Right cardiac atrium (tissue), 5 donors: ENCODE data around the gene NBL1. TPM values are rescaled to one million over a fixed set of nuclear protein-coding genes. Genes with fewer than 3 reads are reported as not detected.
"Not testable (repeated sequence)": the region's sequence is repeated elsewhere in the genome, so short reads cannot be mapped to it uniquely, and the experiment has no call there.

Experiments
- ATAC-seq, 2 donors: fragments of 200-7000 bp; cut with Tn5 transposase; one replicate each; pipeline versions ENCODE4 v1.8.0 to v1.9.1; 2020; ENCODE audit warnings: moderate library complexity in 2 of 2, mild to moderate bottlenecking in 1 of 2
- DNase-seq, 3 donors: peaks; one replicate each; pipeline ENCODE4 v3.0.0-alpha.2; 2020
- H3K27ac ChIP-seq: one replicate; pipeline ENCODE4 v1.5.1; 2013; ENCODE audit warnings: mild to moderate bottlenecking, low read length, control low read depth, moderate library complexity
- H3K27me3 ChIP-seq: one replicate; pipeline ENCODE4 v1.6.1; 2013; ENCODE audit not compliant: control insufficient read depth, insufficient read depth
- H3K4me1 ChIP-seq: one replicate; pipeline ENCODE4 v1.6.1; 2013; ENCODE audit warnings: low read length; ENCODE audit not compliant: control insufficient read depth, insufficient read depth
- H3K4me3 ChIP-seq: one replicate; pipeline ENCODE4 v1.5.1; 2013; ENCODE audit warnings: low read length, control low read depth
- H3K9me3 ChIP-seq: one replicate; pipeline ENCODE4 v1.6.1; 2013; ENCODE audit warnings: low read length; ENCODE audit not compliant: control insufficient read depth
- WGBS: extraction: QIAGEN DNeasy Blood & Tissue Kit; methylation state at CpG from one replicate; pipeline ENCODE4 v1.1.7; 2013; 5-methylcytosine and 5-hydroxymethylcytosine counted together
- intact Hi-C, 4 donors: fragments of 100-400 bp; cut with DNase I; formaldehyde crosslinking; loops; one replicate each; pipeline versions ENCODE4 v1.11.0 to v1.14.0; 2022 to 2023
- polyA plus RNA-seq: library from polyadenylated mRNA; stranded (reverse); fragments of 200-250 nt; gene quantifications from one replicate; pipeline ENCODE4 v1.2.3, GENCODE V29; 2013
- total RNA-seq, 4 donors: library from RNA; stranded (reverse); fragmentation: NEBNext Ultra II Directional; extraction: Animal tissue kit (Norgen Biotek cat#: 25700); gene quantifications; one replicate each; pipeline ENCODE4 v1.2.1, GENCODE V29; 2021
- donor health status: healthy with polysubstance abuse.
- donor health status: DM: no; HTN: yes; CAD: no.
- donor health status: DM: no; HTN: no; CAD: no.
- donor health status: DM: no; HTN: yes; CAD: no; lungs with severe emphysema.
- donor health status: DM: yes; HTN: yes; CAD: no.

Gene NBL1
- total and polyA plus RNA-seq, 5 donors, result 40.7 to 64.8 (median 45.7) TPM

GRCh38 chr1:19622204-19622603, 21.9 kb upstream of the NBL1 start:
- H3K27ac ChIP-seq, result no peak overlapping the region
- ATAC-seq (no peak), DNase-seq (no peak)
- H3K9me3 ChIP-seq, result no peaks in the 10 kb centered on the region
- 50% methylated on average over 1 of the region's 1 CpG for WGBS
- H3K27me3 ChIP-seq, result no peaks in the 10 kb centered on the region
- intact Hi-C loops, result no loop called here
- no peaks in the 10 kb centered on the region for H3K4me1 ChIP-seq
- H3K4me3 ChIP-seq, result no peak overlapping the region

DNA sequence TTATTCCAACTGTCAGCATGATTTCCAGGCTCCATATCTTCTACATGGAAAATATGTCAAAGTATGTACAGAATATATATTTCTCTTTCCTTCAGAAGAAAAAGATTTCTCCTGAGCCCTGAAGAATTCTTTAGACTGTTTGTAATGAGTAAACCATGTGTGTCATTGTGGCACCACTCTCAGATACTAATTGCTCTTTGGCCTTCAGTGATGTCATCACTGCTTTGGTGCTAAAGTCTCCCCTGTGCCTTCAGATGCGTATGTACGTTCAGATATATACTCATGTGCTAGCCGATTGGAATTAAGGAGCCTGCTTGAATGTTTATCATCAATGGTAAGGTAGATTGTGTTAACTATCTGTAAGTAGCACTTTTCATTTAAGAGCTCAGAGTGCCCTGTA, 20.6 kb upstream of the NBL1 start:
- 86% methylated on average over 3 of the region's 3 CpGs for WGBS
- ATAC-seq (no peak), DNase-seq (no peak)
- H3K4me1 ChIP-seq, result no peaks in the 10 kb centered on the region
- intact Hi-C loops, result no loop called here
- H3K4me3 ChIP-seq, result no peak overlapping the region
- no peaks in the 10 kb centered on the region for H3K27me3 ChIP-seq
- H3K9me3 ChIP-seq, result no peaks in the 10 kb centered on the region
- no peak overlapping the region for H3K27ac ChIP-seq

GRCh38 chr1:19625291-19625937, 18.7 kb upstream of the NBL1 start:
- Histone ChIP-seq H3K27me3 (no peaks in the 10 kb centered on the region), H3K27ac (no peak overlapping the region), H3K4me1 (peaks cover 3% of the 10 kb centered on the region), H3K9me3 (no peaks in the 10 kb centered on the region), H3K4me3 (no peak overlapping the region)
- ATAC-seq (no peak), DNase-seq (no peak)
- intact Hi-C loops, result no loop called here
- 97% methylated on average over 8 of the region's 8 CpGs for WGBS

DNA sequence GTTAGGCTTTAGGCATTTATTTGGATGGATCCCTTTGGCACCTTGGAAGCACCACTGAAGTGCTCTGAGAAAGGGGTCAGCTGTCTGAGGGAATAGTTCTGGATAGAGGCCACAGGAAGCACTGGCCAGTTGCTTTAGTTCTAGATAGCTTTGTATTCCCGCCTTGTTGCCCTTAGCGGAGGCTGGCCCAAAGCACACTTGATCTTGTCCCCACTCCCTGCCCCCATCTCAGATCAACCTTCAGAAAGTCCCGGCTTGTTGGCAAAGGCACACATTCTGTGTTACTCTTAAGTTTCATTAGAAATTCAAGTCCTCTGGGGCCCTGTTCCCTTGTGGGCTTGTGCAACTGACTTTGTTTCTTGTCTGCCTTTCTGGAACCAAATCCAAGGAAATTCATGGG, 15.2 kb upstream of the NBL1 start:
- intact Hi-C loops, result no loop called here
- Histone ChIP-seq H3K27me3 (no peaks in the 10 kb centered on the region), H3K27ac (peak overlapping the region; percentile 9), H3K4me3 (no peak overlapping the region), H3K9me3 (no peaks in the 10 kb centered on the region), H3K4me1 (peaks cover 3% of the 10 kb centered on the region)
- ATAC-seq (peak in 1 of 2 donors; percentile 62), DNase-seq (no peak)
- 49% methylated on average over 3 of the region's 3 CpGs for WGBS

DNA sequence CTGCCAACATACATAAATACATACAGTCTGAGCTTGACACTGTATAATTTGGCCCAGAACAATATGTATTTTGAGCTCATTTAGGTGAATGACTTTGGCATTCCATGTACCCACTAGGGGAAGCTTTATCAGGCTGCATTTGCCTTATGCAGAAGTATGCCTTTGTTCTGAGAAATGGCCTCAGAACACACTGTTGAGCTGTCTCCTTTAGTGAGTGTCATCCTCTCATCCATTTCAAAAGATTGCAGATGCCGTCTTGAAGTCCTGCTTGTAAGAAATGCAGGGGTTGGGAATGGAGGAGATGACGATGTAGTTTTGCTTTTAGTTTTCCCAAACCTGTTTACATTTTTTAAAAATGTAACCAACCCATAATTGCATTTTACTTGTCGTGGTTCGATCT, 14.8 kb upstream of the NBL1 start:
- no peak for DNase-seq
- peaks cover 3% of the 10 kb centered on the region for H3K4me1 ChIP-seq
- H3K27me3 ChIP-seq, result no peaks in the 10 kb centered on the region
- intact Hi-C loops, result no loop called here
- WGBS, result 79% methylated on average over 4 of the region's 4 CpGs
- no peak for ATAC-seq
- H3K4me3 ChIP-seq, result no peak overlapping the region
- H3K27ac ChIP-seq, result no peak overlapping the region
- H3K9me3 ChIP-seq, result no peaks in the 10 kb centered on the region

DNA sequence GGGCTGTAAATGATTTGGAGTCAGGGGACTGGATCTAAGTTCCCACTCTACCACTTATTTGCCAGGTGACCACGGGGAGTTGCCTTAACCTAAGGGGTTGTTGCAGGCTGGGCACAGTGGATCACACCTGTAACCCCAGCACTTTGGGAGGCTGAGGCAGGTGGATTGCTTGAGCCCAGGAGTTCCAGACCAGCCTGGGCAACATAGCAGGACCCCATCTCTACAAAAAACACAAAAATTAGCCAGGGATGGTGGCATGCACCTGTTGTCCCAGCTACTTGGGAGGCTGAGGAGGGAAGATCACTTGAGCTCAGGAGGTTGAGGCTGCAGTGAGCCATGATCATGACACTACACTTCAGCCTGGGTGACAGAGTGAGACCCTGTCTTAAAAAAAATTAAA, 13.9 kb upstream of the NBL1 start:
- H3K9me3 ChIP-seq, intact Hi-C loops: not testable (repeated sequence)

GRCh38 chr1:19630720-19631395, 13.3 kb upstream of the NBL1 start:
- intact Hi-C loops, result no loop called here
- Histone ChIP-seq H3K4me1 (peaks cover 3% of the 10 kb centered on the region), H3K27me3 (no peaks in the 10 kb centered on the region), H3K27ac (no peak overlapping the region), H3K4me3 (no peak overlapping the region), H3K9me3 (no peaks in the 10 kb centered on the region)
- 90% methylated on average over 6 of the region's 6 CpGs for WGBS
- no peak for DNase-seq
- no peak for ATAC-seq

More for the DNA sequence above, 13.9 kb upstream of the NBL1 start:
- H3K4me1 ChIP-seq, DNase-seq, H3K27ac ChIP-seq, H3K4me3 ChIP-seq, H3K27me3 ChIP-seq, ATAC-seq: not testable (repeated sequence)
- WGBS, result 95% methylated on average over 1 of the region's 1 CpG

DNA sequence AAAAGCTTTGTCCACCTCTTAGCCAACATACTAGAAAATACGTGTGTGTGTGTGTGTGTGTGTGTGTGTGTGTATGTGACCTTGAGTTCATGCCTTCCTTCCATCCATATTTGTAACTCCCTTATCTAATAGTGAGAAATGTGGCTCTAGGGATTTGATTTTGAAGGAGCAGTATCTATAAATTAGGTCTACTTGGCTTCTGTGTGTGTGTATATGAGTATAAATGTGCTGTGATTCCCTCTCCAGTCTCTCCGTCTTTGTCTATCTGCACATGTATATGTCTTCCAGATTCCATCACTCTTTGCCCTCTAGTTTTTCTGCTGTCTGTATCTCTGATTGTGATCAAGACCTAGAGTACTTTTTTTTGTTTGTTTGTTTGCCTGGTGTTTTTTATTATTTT, 11.9 kb upstream of the NBL1 start:
- Histone ChIP-seq H3K4me3 (no peak overlapping the region), H3K27me3 (no peaks in the 10 kb centered on the region), H3K27ac (no peak overlapping the region), H3K4me1 (peaks cover 3% of the 10 kb centered on the region), H3K9me3 (no peaks in the 10 kb centered on the region)
- intact Hi-C loops, result no loop called here
- WGBS, result 91% methylated on average over 2 of the region's 2 CpGs
- ATAC-seq (no peak), DNase-seq (no peak)

GRCh38 chr1:19633106-19633505, 11.0 kb upstream of the NBL1 start:
- no peaks in the 10 kb centered on the region for H3K9me3 ChIP-seq
- H3K27ac ChIP-seq, result no peak overlapping the region
- WGBS, result 90% methylated on average over 2 of the region's 2 CpGs
- intact Hi-C loops, result no loop called here
- H3K4me1 ChIP-seq, result peaks cover 3% of the 10 kb centered on the region
- no peaks in the 10 kb centered on the region for H3K27me3 ChIP-seq
- no peak overlapping the region for H3K4me3 ChIP-seq
- ATAC-seq, result no peak
- no peak for DNase-seq

- H3K27me3 ChIP-seq, H3K27ac ChIP-seq, intact Hi-C loops, ATAC-seq, H3K4me1 ChIP-seq, DNase-seq, H3K9me3 ChIP-seq, H3K4me3 ChIP-seq: not testable (repeated sequence)
- 95% methylated on average over 9 of the region's 9 CpGs for WGBS
Measured at GRCh38 chr1:19635064-19635463, 9.0 kb upstream of the NBL1 start.

GRCh38 chr1:19635646-19636045, 8.5 kb upstream of the NBL1 start:
- H3K27me3 ChIP-seq, result no peaks in the 10 kb centered on the region
- ATAC-seq, result peak in 1 of 2 donors; percentile 24
- WGBS, result 91% methylated on average over 4 of the region's 4 CpGs
- intact Hi-C loops, result no loop called here
- H3K9me3 ChIP-seq, result no peaks in the 10 kb centered on the region
- no peaks in the 10 kb centered on the region for H3K4me1 ChIP-seq
- DNase-seq, result no peak
- no peak overlapping the region for H3K27ac ChIP-seq
- H3K4me3 ChIP-seq, result no peak overlapping the region
